Heart left ventricle (tissue), 16 donors: ENCODE data around the gene POU5F2. TPM values are rescaled to one million over a fixed set of nuclear protein-coding genes. Genes with fewer than 3 reads are reported as not detected.

Experiments
- ATAC-seq, 4 donors: fragments of 200-7000 bp; cut with Tn5 transposase; one replicate each; pipeline ENCODE4 v1.9.1; 2020 to 2022; ENCODE audit warnings: moderate library complexity in 4 of 4, mild to moderate bottlenecking in 3 of 4, moderate number of reproducible peaks in 1 of 4
- DNase-seq, 5 donors: peaks; one replicate each; pipeline ENCODE4 v3.0.0-alpha.2; 2020
- H3K27ac ChIP-seq, 12 donors: fragments of 200-600 bp; sonication (generic) in 4 of 12; one replicate each; pipeline versions ENCODE4 v1.5.0 to v1.8.0; 2016 to 2022; ENCODE audit warnings: mild to moderate bottlenecking in 2 of 12
- H3K27me3 ChIP-seq, 9 donors: fragments of 200-600 bp; sonication (generic) in 2 of 9; one replicate each; pipeline versions ENCODE4 v1.5.1 to v1.8.0; 2016 to 2022; ENCODE audit warnings: mild to moderate bottlenecking in 3 of 9
- H3K36me3 ChIP-seq, 9 donors: fragments of 200-600 bp; sonication (generic) in 2 of 9; one replicate each; pipeline versions ENCODE4 v1.5.0 to v1.8.0; 2018 to 2022; ENCODE audit warnings: mild to moderate bottlenecking in 2 of 9
- H3K4me1 ChIP-seq, 12 donors: fragments of 200-600 bp; sonication (generic) in 4 of 12; one replicate each; pipeline versions ENCODE4 v1.5.0 to v1.8.0; 2016 to 2022; ENCODE audit warnings: mild to moderate bottlenecking in 3 of 12
- H3K4me3 ChIP-seq, 12 donors: fragments of 200-600 bp; sonication (generic) in 4 of 12; one replicate each; pipeline versions ENCODE4 v1.5.0 to v1.8.0; 2017 to 2022; ENCODE audit warnings: mild to moderate bottlenecking in 9 of 12, moderate library complexity in 4 of 12
- H3K9me3 ChIP-seq, 12 donors: fragments of 200-600 bp; sonication (generic) in 4 of 12; one replicate each; pipeline versions ENCODE4 v1.5.0 to v1.8.0; 2016 to 2022; ENCODE audit warnings: mild to moderate bottlenecking in 1 of 12
- POLR2A ChIP-seq, 2 donors: fragments of 450-650 bp; IDR thresholded peaks; one replicate each; pipeline ENCODE4 v1.6.1; 2017; ENCODE audit warnings: antibody characterized with exemption in 2 of 2, mild to moderate bottlenecking in 2 of 2, moderate library complexity in 2 of 2
- WGBS, 4 donors: extraction: QIAGEN DNeasy Blood & Tissue Kit in 2 of 4; methylation state at CpG; one replicate each; pipeline versions ENCODE4 v1.1.5 to v1.1.7; 2013 to 2018; 5-methylcytosine and 5-hydroxymethylcytosine counted together
- intact Hi-C, 10 donors: fragments of 100-400 bp; cut with DNase I; formaldehyde crosslinking; loops; one replicate each; pipeline versions ENCODE4 v1.11.1 to v1.14.2; 2022
- polyA plus RNA-seq, 2 donors: library from polyadenylated mRNA; stranded (reverse); fragments of 200-250 nt; gene quantifications; one replicate each; pipeline ENCODE4 v1.2.3, GENCODE V29; 2013
- total RNA-seq, 9 donors: library from RNA; depleted of rRNA in 2 of 9; stranded (reverse); fragments of >200 nt in 2 of 9; fragmentation: NEBNext Ultra II Directional in 3 of 9; extraction: Animal tissue kit (Norgen Biotek cat#: 25700) in 3 of 9; gene quantifications; one replicate each; pipeline versions ENCODE4 v1.1.0 to v1.2.4, GENCODE V29; 2016 to 2023
- TF ChIP-seq, protein P1 (sequence below), 12 donors: fragments of 200-600 bp; sonication (generic) in 4 of 12; IDR thresholded peaks; one replicate each; pipeline versions ENCODE4 v1.5.0 to v1.8.0; 2018 to 2022; ENCODE audit warnings: antibody characterized with exemption in 12 of 12, mild to moderate bottlenecking in 5 of 12
- donor health status: ischemic (EF 13 %, LVEDD 7.1; RV severe dilation, severe dysfunction).
- donor health status: healthy with polysubstance abuse.
- donor health status: DM: no; HTN: yes; CAD: no.
- donor health status: DM: no; HTN: no; CAD: no.
- donor health status: ischemic (EF 25% LVEDD 6.9; RV normal size, moderate dysfunction).
- donor health status: ischemic (EF 25% LVEDD 5.7; RV mildly dilated, moderate dysfunction).
- donor health status: healthy.
- donor health status: DM: yes; HTN: yes; CAD: no.
- donor health status: ischemic (EF 35%, LVEDD 5.7; RV mildly dilated, moderate dysfunction).
- donor health status: nonischemic (EF 11% LVEDD 7.7; RV severe dilation, severe dysfunction).
- donor health status: DM: yes; HTN: yes; CAD: no.
- donor health status: PGD.
- donor health status: ischemic (EF 29% LVEDD 5.4; RV normal size, mild dysfunction).
- donor health status: nonischemic (EF 23%, LVEDD 6.1; RV moderate dilation, normal function).

POU5F2 gene
- total and polyA plus RNA-seq, 11 donors: 0.03 to 0.88 (median 0.25) TPM

DNA sequence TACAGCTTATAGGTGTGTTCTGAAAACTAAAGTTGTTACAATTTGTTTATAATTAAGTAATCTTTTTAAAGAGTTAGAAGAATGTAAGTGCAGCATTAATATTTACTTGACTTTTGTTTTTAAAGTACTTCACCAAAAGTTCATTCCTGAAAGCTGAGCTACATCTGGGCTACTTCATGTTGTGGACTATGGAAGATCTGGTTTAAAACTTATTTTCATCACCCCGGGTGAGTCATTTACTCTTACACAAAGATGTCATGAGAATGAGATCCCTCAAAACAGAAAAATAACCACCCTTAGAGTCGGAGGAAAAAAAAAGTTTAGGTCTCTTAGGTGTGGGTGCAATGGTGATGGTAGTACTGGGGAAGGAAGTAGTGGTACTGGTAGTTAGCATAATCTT, 5.1 kb downstream of the POU5F2 start:
- TF ChIP-seq, protein P1, sequence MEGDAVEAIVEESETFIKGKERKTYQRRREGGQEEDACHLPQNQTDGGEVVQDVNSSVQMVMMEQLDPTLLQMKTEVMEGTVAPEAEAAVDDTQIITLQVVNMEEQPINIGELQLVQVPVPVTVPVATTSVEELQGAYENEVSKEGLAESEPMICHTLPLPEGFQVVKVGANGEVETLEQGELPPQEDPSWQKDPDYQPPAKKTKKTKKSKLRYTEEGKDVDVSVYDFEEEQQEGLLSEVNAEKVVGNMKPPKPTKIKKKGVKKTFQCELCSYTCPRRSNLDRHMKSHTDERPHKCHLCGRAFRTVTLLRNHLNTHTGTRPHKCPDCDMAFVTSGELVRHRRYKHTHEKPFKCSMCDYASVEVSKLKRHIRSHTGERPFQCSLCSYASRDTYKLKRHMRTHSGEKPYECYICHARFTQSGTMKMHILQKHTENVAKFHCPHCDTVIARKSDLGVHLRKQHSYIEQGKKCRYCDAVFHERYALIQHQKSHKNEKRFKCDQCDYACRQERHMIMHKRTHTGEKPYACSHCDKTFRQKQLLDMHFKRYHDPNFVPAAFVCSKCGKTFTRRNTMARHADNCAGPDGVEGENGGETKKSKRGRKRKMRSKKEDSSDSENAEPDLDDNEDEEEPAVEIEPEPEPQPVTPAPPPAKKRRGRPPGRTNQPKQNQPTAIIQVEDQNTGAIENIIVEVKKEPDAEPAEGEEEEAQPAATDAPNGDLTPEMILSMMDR (IDR thresholded peaks at IDR 0.05): no peak
- no peak for TF ChIP-seq POLR2A (IDR thresholded peaks at IDR 0.05)
- peaks cover 0 to 14% (median 0%) of the 10 kb centered on the region in 9 donors for H3K36me3 ChIP-seq
- 93 to 99% (median 95%) methylated on average over 2 of the region's 2 CpGs for WGBS, 4 donors
- ATAC-seq: no peak
- DNase-seq: no peak
- peaks cover 0 to 21% (median 0%) of the 10 kb centered on the region in 12 donors for H3K9me3 ChIP-seq
- intact Hi-C loops: no loop called here
- no peaks in the 10 kb centered on the region for H3K27me3 ChIP-seq
- no peaks in the 10 kb centered on the region for H3K4me1 ChIP-seq
- H3K27ac ChIP-seq: no peak overlapping the region
- no peak overlapping the region for H3K4me3 ChIP-seq

DNA sequence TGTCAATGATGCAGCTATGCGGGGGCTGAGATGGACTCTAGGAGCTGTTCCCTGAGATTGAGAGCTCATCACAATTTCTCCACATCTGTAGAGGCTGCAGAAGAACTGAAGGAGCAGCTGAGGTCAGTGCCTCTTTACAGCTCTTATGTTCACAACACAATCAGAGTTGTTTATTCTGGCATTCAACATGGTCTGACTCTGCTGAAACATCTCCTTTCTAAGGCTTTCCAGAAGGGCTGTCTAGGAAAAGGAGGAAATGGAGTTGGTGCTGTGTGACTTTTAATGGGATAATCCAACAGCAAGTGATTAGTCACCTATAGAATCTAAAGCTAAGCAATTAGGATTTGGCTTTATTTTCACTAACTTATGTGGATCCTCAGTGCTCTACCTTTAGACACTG, 6.0 kb downstream of the POU5F2 start:
- Histone ChIP-seq H3K36me3 (peaks cover 0 to 7% (median 0%) of the 10 kb centered on the region in 9 donors), H3K4me1 (no peaks in the 10 kb centered on the region), H3K9me3 (peaks cover 0 to 21% (median 0%) of the 10 kb centered on the region in 12 donors), H3K4me3 (no peak overlapping the region), H3K27me3 (no peaks in the 10 kb centered on the region), H3K27ac (no peak overlapping the region)
- peak in 1 of 4 donors; percentile 24 for ATAC-seq
- no peak for TF ChIP-seq POLR2A (IDR thresholded peaks at IDR 0.05)
- TF ChIP-seq, protein P1 (IDR thresholded peaks at IDR 0.05): no peak
- 60 to 90% (median 80%) methylated on average over 1 of the region's 1 CpG for WGBS, 4 donors
- intact Hi-C loops: no loop called here
- DNase-seq: no peak

DNA sequence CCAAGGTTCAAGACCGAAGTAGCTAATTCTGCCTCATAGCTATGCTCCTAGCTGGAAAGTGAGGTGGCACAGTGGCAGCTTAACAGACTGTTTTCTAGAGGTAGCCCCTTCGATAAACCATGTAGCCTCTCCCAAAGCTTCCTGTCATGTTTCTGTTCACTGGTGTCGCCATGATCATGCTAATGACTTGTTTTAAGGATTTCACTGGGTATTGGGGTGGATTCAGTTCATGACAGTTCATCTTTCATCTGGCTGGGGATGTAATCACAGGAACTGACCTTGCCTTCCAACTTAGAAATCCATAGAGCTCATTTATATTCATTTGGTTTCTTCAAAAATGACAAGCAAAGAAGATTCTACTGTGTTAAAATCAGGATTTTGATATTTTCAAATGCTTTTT, 9.4 kb downstream of the POU5F2 start:
- Histone ChIP-seq H3K36me3 (no peaks in the 10 kb centered on the region), H3K27ac (no peak overlapping the region), H3K27me3 (no peaks in the 10 kb centered on the region), H3K4me1 (no peaks in the 10 kb centered on the region), H3K9me3 (no peaks in the 10 kb centered on the region), H3K4me3 (no peak overlapping the region)
- no peak for TF ChIP-seq POLR2A (IDR thresholded peaks at IDR 0.05)
- TF ChIP-seq, protein P1 (IDR thresholded peaks at IDR 0.05): no peak
- 93 to 96% (median 95%) methylated on average over 3 of the region's 3 CpGs for WGBS, 4 donors
- ATAC-seq (no peak), DNase-seq (no peak)
- intact Hi-C loops: no loop called here

DNA sequence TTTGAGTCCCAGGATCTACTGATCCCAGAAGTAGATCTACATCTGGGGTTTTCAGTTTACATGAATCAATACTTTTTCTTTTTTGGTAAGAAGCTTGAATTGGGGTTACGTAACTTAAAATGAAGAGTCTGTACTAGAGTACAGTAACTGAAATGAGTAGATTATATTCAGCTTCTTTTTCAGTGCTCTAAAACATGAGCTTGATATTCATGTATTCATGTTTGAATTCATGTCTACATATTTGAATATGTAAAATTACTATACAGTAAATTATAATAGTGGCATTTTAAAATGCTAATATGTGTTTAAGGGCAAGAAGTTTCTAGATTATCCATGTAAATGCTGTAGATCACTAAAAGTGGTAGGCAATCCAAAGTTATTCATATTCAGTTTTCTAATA, 14.8 kb downstream of the POU5F2 start:
- DNase-seq (no peak), ATAC-seq (no peak)
- H3K4me3 ChIP-seq: no peak overlapping the region
- WGBS, 4 donors: 96 to 100% (median 99%) methylated on average over 1 of the region's 1 CpG
- H3K27me3 ChIP-seq: no peaks in the 10 kb centered on the region
- H3K36me3 ChIP-seq: no peaks in the 10 kb centered on the region
- H3K27ac ChIP-seq: no peak overlapping the region
- intact Hi-C loops: no loop called here
- peaks cover 0 to 4% (median 0%) of the 10 kb centered on the region in 12 donors for H3K4me1 ChIP-seq
- TF ChIP-seq, protein P1 (IDR thresholded peaks at IDR 0.05): no peak
- no peak for TF ChIP-seq POLR2A (IDR thresholded peaks at IDR 0.05)
- no peaks in the 10 kb centered on the region for H3K9me3 ChIP-seq
